GM12878 (cell line): ENCODE data around the gene HES2. TPM values are rescaled to one million over a fixed set of nuclear protein-coding genes. Genes with fewer than 3 reads are reported as not detected.
A peak's percentile ranks its signal among the peaks of the same experiment; 100 is the strongest.
"Not testable (repeated sequence)": the region's sequence is repeated elsewhere in the genome, so short reads cannot be mapped to it uniquely, and the experiment has no call there.

Source experiments
- ATAC-seq: fragments of 200-7000 bp; cut with Tn5 transposase; 3 replicates; pipeline ENCODE4 v1.9.1; 2020; ENCODE audit warnings: mild to moderate bottlenecking, moderate library complexity
- BruUV-seq: library from RNA; stranded (reverse); fragments of 400-500 nt; replicated peaks from 2 replicates; lab custom pipeline; 2021; lab: Mats Ljungman, UMichigan
- CTCF ChIA-PET: fragments of 300-600 bp; sonication (Branson Sonifier 250); formaldehyde crosslinking; extraction: SDS; loops from one replicate; lab custom pipeline; 2021; ENCODE audit warnings: inconsistent platforms; lab: Yijun Ruan, JAX
- POLR2A ChIA-PET: fragments of 350-600 bp; formaldehyde crosslinking; extraction: SDS; loops from one replicate; lab custom pipeline; 2021; ENCODE audit warnings: inconsistent platforms; lab: Charles Lee
- RAD21 ChIA-PET: fragments of 300-600 bp; sonication (Branson Sonifier 250); formaldehyde crosslinking; loops from one replicate; lab custom pipeline; 2023; ENCODE audit warnings: antibody characterized with exemption; ENCODE audit not compliant: unreplicated experiment; lab: Charles Lee
- SMC1A ChIA-PET: fragments of 300-600 bp; sonication (Branson Sonifier 250); formaldehyde crosslinking; loops from one replicate; lab custom pipeline; 2023; ENCODE audit not compliant: unreplicated experiment, uncharacterized antibody; lab: Charles Lee
- DNase-seq: peaks from one replicate; pipeline ENCODE4 v3.0.0-alpha.2; 2011; ENCODE audit warnings: low read depth, low spot score
- FAIRE-seq: peaks from 3 replicates; lab custom pipeline; 2011; peaks lifted over from hg19 to GRCh38; lab: Jason Lieb, UNC
- H2AFZ ChIP-seq: 2 replicates; pipeline ENCODE4 v1.6.0; 2011; ENCODE audit warnings: low read depth, low read length, control low read depth; ENCODE audit not compliant: control insufficient read depth
- H3K27ac ChIP-seq: 2 replicates; pipeline ENCODE4 v1.5.1; 2011; ENCODE audit warnings: control low read depth; ENCODE audit not compliant: control insufficient read depth, insufficient read depth
- H3K27me3 ChIP-seq, 2 experiments: replicated peaks in 1 of 2; 2 replicates each; pipeline versions ENCODE4 v1.6.0 to v1.6.1; 2011; ENCODE audit warnings: low read length in 1 of 2; ENCODE audit not compliant: control insufficient read depth in 2 of 2, insufficient read depth in 2 of 2
- H3K36me3 ChIP-seq, 2 experiments: 2 replicates each; pipeline ENCODE4 v1.5.1; 2011; ENCODE audit warnings: low read length in 1 of 2; ENCODE audit not compliant: control insufficient read depth in 2 of 2, insufficient read depth in 2 of 2
- H3K4me1 ChIP-seq: 2 replicates; pipeline ENCODE4 v1.6.1; 2011; ENCODE audit warnings: mild to moderate bottlenecking, low read length, moderate library complexity, mixed read lengths; ENCODE audit not compliant: control insufficient read depth, insufficient read depth
- H3K4me2 ChIP-seq: 2 replicates; pipeline ENCODE4 v1.6.0; 2011; ENCODE audit warnings: control low read depth; ENCODE audit not compliant: control insufficient read depth, insufficient read depth
- H3K4me3 ChIP-seq: fragments of 200-600 bp; sonication (generic); 2 replicates; pipeline ENCODE4 v1.5.1; 2016
- H3K79me2 ChIP-seq: 2 replicates; pipeline ENCODE4 v1.6.0; 2011; ENCODE audit warnings: low read length; ENCODE audit not compliant: control insufficient read depth, insufficient read depth
- H3K9ac ChIP-seq: 2 replicates; pipeline ENCODE4 v1.8.0; 2011; ENCODE audit warnings: low read length, control low read depth, mixed read lengths; ENCODE audit not compliant: control insufficient read depth, insufficient read depth
- H3K9me3 ChIP-seq: replicated peaks from 3 replicates; pipeline ENCODE4 v1.5.1; 2011; ENCODE audit warnings: mild to moderate bottlenecking, low read length; ENCODE audit not compliant: control insufficient read depth, insufficient read depth
- H4K20me1 ChIP-seq: 2 replicates; pipeline ENCODE4 v1.6.0; 2011; ENCODE audit not compliant: control insufficient read depth, insufficient read depth
- USF2 ChIP-seq: IDR thresholded peaks from 2 replicates; pipeline ENCODE4 v1.6.1; 2011; ENCODE audit warnings: low read depth, low read length, improper control_type of control experiment, borderline replicate concordance
- WGBS: methylation state at CpG from one replicate; pipeline ENCODE4 v1.1.6; 2016; ENCODE audit warnings: low lambda C conversion rate; ENCODE audit not compliant: insufficient replicate concordance, insufficient coverage; ENCODE audit errors: missing lambda C conversion rate; 5-methylcytosine and 5-hydroxymethylcytosine counted together
- in situ Hi-C: fragments of 300-500 bp; cut with MboI; formaldehyde crosslinking; loops from 9 replicates; pipeline ENCODE4 v1.14.3; 2018; ENCODE audit warnings: mixed read lengths
- intact Hi-C: fragments of 100-400 bp; cut with micrococcal nuclease; formaldehyde crosslinking; loops from one replicate; pipeline ENCODE4 v1.14.2; 2022; ENCODE audit not compliant: unreplicated experiment
- polyA plus RNA-seq, 11 experiments: library from polyadenylated mRNA; depleted of rRNA in 4 of 11; unstranded in 6 of 11; stranded (reverse) in 5 of 11; fragments of >200 nt; fragmentation: Nextera tagmentation in 4 of 11; fragmentation: Illumina TruSeq in 1 of 11; extraction: Ambion mirVana in 4 of 11; extraction: Trizol in 1 of 11; gene quantifications; 1 replicate in 1 of 11; 2 replicates in 10 of 11; pipeline versions ENCODE4 v1.2.1 to v1.2.3, GENCODE V29; 2011 to 2016; ENCODE audit warnings: inconsistent platforms in 2 of 11, missing spikeins in 2 of 11, low read depth in 1 of 11
- total RNA-seq, 4 experiments: library from RNA; depleted of rRNA in 3 of 4; stranded (reverse); fragments of >200 nt in 3 of 4; fragmentation: Illumina TruSeq in 1 of 4; extraction: Trizol in 1 of 4; gene quantifications; 2 replicates each; pipeline versions ENCODE4 v1.2.1 to v1.2.3, GENCODE V29; 2013 to 2021
- TF ChIP-seq, protein P1 (sequence below): fragments of 450-650 bp; IDR thresholded peaks from 2 replicates; pipeline ENCODE4 v1.6.1; 2016; ENCODE audit warnings: mild to moderate bottlenecking

The HES2 gene
- total and polyA plus RNA-seq, 10 of the 15 experiments (the other 5 are each of a cell fraction or from before 2014, with no cell fraction given), result 0.13 to 2.0 (median 0.26) TPM

- no peak for TF ChIP-seq USF2
- TF ChIP-seq, protein P1, sequence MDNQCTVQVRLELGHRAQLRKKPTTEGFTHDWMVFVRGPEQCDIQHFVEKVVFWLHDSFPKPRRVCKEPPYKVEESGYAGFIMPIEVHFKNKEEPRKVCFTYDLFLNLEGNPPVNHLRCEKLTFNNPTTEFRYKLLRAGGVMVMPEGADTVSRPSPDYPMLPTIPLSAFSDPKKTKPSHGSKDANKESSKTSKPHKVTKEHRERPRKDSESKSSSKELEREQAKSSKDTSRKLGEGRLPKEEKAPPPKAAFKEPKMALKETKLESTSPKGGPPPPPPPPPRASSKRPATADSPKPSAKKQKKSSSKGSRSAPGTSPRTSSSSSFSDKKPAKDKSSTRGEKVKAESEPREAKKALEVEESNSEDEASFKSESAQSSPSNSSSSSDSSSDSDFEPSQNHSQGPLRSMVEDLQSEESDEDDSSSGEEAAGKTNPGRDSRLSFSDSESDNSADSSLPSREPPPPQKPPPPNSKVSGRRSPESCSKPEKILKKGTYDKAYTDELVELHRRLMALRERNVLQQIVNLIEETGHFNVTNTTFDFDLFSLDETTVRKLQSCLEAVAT, result no peak
Measured at GRCh38 chr1:6434186-6434585, 14.5 kb upstream of the HES2 start (continued).

DNA sequence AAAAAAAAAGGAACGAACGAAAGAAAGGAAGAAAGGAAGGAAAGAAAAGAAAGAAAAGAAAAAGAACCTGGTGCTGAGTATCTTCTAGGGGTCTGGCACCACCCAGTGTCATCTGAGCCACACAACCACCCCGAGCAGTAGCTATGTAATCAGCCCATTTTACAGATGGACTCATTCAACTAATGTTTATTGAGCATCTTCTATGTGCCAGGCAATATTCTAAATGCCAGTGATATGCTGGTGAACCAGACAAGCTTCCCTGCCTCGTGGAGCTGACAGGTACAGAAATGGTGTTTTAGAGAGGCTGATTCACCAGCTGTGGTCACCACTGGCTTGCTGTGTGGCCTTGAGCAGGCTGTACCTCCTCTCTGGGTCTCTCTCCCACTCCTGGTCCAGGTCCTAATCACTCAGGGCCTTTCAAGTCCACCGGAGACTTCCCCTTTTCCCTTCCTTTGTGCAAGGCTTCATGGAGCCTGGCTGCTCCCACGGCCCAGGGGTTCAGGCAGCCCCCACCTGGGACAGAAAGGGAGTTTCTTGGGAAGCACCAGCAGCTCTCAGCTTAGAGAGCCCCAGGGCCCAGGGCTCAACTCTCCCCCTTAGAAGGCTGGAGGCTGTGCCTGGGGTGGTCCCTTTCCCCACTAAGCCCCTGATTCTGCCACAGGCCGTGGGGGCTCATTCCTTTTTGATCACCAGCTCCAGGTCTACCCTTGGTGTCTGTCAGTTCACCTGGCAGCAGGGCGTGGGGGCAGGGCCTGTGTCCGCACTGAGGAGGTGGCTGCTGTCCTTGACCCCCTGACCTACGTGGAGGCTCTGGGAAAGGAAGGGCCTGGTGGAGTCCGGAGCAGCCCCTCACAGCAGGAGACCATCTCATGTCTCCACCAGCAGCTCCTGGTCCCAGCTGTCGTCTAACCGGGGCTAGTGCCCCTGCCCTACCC lies 12.2 kb upstream of the HES2 start:
- DNase-seq, H3K9me3 ChIP-seq, H3K9ac ChIP-seq, H3K27me3 ChIP-seq, intact Hi-C loops, H3K4me1 ChIP-seq, H2AFZ ChIP-seq, FAIRE-seq, in situ Hi-C loops, H3K36me3 ChIP-seq, BruUV-seq, H3K79me2 ChIP-seq, H3K27ac ChIP-seq, H4K20me1 ChIP-seq, ATAC-seq, RAD21 ChIA-PET, H3K4me3 ChIP-seq, H3K4me2 ChIP-seq: not testable (repeated sequence)
- POLR2A ChIA-PET, result interaction anchor here (0.6 to 0.7 kb wide), 2 partner anchors 41 to 225 kb away, joined by 4 read pairs; no protein-coding TSS in a partner anchor
- SMC1A ChIA-PET, result interaction anchor here (0.8 kb wide), 1 partner anchor 74 kb away, joined by 3 read pairs; no protein-coding TSS in a partner anchor
- 21% methylated on average over 12 of the region's 13 CpGs for WGBS
- CTCF ChIA-PET, result interaction anchor here (1.1 to 2.2 kb wide), 2 partner anchors 9 to 84 kb away, joined by 6 to 8 read pairs; no protein-coding TSS in a partner anchor

DNA sequence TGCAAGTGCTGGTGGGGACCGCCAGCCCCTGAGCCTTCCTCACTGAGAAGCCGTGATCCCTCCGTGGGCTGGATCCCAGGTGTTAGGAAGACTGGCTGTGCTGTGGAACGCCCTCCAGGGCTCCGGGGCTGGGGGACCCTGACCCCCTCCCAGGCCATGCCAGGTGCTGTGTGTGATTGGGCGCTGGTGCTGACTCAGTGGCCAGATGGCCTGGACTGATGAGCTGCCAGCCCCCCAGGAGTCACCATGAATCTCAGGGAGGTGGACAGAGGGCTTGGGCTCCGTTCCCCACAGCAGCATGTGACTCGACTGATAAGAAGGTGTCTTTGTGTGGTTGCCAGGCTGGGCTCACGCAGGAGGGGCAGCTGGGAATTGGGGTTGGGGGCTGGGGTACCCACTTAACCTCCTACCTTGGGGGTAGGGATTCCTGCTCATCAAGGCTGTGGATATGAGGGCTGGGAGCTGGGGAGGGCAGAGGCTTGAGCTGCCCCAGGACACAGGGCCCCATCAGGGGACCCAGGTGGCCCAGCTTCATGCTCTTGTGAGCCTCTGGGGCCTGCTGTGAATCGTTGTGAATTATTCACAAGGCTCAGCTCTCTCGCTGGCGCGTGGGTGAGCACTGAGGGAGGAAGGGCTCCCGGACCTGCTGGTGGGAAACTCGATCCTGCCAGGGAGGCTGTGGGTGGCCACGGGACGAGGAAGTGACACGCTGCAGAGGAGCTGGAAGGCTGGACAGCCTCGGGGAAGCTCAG lies 10.1 kb upstream of the HES2 start:
- H3K4me3 ChIP-seq, H3K4me1 ChIP-seq, H3K36me3 ChIP-seq, intact Hi-C loops, H3K9me3 ChIP-seq, H3K79me2 ChIP-seq, BruUV-seq, H3K27ac ChIP-seq, H2AFZ ChIP-seq, H4K20me1 ChIP-seq, in situ Hi-C loops, H3K4me2 ChIP-seq, H3K9ac ChIP-seq, H3K27me3 ChIP-seq, DNase-seq: not testable (repeated sequence)
- ATAC-seq (0 out of 3 replicates have a peak, but pooled peaks have one; percentile 6), FAIRE-seq (peak; percentile 13)
- RAD21 ChIA-PET, result interaction anchor here (1.3 kb wide), 1 partner anchor 16 kb away, joined by 3 read pairs; no protein-coding TSS in a partner anchor
- WGBS, result 16% methylated on average over 19 of the region's 19 CpGs
- POLR2A ChIA-PET, result interaction anchor here (1.1 kb wide), 1 partner anchor 94 kb away, joined by 8 read pairs; no protein-coding TSS in a partner anchor
- SMC1A ChIA-PET, result interaction anchor here (0.5 kb wide), 1 partner anchor 49 kb away, joined by 3 read pairs; no protein-coding TSS in a partner anchor
- CTCF ChIA-PET, result interaction anchor here (1.0 to 10.9 kb wide), 4 partner anchors 9 to 336 kb away, joined by 3 to 137 read pairs (median 8); no protein-coding TSS in a partner anchor
